ENCODE results near the gene NRXN2.

- TF ChIP-seq EZH2 (IDR thresholded peaks at IDR 0.05) (no peak), POLR2AphosphoS5 (IDR thresholded peaks at IDR 0.05; ENCODE audit: borderline replicate concordance, low read depth, low read length) (no peak), FOXP2 (optimal IDR thresholded peaks at IDR 0.05; ENCODE audit: control extremely low read depth, extremely low read length, insufficient read depth) (no peak)
These were observed 27.5 kb upstream of the NRXN2 start for GRCh38 chr11:64750361-64751054.
